NB4 (cell line): Measurements from ENCODE around the gene LIMS1.

Experiments used
- CTCF ChIP-seq: IDR thresholded peaks from one replicate; pipeline ENCODE4 v1.5.1; 2012; ENCODE audit warnings: low read depth, low read length
- POLR2A ChIP-seq: IDR thresholded peaks from 2 replicates; pipeline ENCODE4 v1.6.1; 2011; ENCODE audit warnings: mild to moderate bottlenecking; ENCODE audit not compliant: insufficient read length; ENCODE audit errors: extremely low read depth
- TF ChIP-seq, protein P1 (sequence below): IDR thresholded peaks from 2 replicates; pipeline ENCODE4 v1.6.1; 2011; ENCODE audit warnings: low read depth, low read length

GRCh38 chr2:108570416-108570815 lies 36.1 kb downstream of the LIMS1 start:
- TF ChIP-seq CTCF (no peak), POLR2A (no peak)
- TF ChIP-seq, protein P1, sequence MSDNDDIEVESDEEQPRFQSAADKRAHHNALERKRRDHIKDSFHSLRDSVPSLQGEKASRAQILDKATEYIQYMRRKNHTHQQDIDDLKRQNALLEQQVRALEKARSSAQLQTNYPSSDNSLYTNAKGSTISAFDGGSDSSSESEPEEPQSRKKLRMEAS, result no peak
